Loucy (cell line): ENCODE data around the gene CORO2B.

Source experiments
- EZH2phosphoT487 ChIP-seq: fragments of 200-600 bp; IDR thresholded peaks from 2 replicates; pipeline ENCODE4 v1.6.1; 2018; ENCODE audit warnings: antibody characterized with exemption, mild to moderate bottlenecking, moderate library complexity, borderline replicate concordance
- TF ChIP-seq, protein P1 (sequence below): fragments of 200-600 bp; sonication (generic); conservative IDR thresholded peaks from 2 replicates; pipeline ENCODE4 v1.5.1; 2014; ENCODE audit warnings: mild to moderate bottlenecking, antibody characterized with exemption, low read length

DNA sequence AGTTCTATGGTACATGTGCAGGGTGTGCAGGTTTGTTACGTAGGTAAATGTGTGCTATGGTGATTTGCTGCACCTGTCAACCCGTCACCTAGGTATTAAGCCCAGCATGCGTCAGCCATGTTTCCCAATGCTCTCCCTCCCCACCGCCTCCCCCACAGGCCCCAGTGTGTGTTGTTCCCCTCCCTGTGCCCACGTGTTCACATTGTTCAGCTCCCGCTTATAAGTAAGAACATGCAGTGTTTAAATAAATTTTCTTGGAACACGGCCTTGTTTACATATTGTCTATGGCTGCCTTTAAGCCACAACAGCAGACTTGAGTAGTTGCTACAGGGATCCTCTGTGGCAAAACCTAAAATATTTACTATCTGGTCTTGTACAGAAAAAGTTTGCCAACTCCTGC lies 41.3 kb upstream of the CORO2B start:
- TF ChIP-seq, protein P1, sequence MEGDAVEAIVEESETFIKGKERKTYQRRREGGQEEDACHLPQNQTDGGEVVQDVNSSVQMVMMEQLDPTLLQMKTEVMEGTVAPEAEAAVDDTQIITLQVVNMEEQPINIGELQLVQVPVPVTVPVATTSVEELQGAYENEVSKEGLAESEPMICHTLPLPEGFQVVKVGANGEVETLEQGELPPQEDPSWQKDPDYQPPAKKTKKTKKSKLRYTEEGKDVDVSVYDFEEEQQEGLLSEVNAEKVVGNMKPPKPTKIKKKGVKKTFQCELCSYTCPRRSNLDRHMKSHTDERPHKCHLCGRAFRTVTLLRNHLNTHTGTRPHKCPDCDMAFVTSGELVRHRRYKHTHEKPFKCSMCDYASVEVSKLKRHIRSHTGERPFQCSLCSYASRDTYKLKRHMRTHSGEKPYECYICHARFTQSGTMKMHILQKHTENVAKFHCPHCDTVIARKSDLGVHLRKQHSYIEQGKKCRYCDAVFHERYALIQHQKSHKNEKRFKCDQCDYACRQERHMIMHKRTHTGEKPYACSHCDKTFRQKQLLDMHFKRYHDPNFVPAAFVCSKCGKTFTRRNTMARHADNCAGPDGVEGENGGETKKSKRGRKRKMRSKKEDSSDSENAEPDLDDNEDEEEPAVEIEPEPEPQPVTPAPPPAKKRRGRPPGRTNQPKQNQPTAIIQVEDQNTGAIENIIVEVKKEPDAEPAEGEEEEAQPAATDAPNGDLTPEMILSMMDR, result no peak
- no peak for TF ChIP-seq EZH2phosphoT487
